Lower leg skin (tissue), 4 donors: ENCODE results near the gene JARID2. TPM values are rescaled to one million over a fixed set of nuclear protein-coding genes. Genes with fewer than 3 reads are reported as not detected.
"Not testable (repeated sequence)": the region's sequence is repeated elsewhere in the genome, so short reads cannot be mapped to it uniquely, and the experiment has no call there.

Source experiments
- DNase-seq, 2 donors: peaks; one replicate each; pipeline ENCODE4 v3.0.0-alpha.2; 2019; ENCODE audit warnings: low spot score in 2 of 2
- H3K4me3 ChIP-seq: fragments of 200-600 bp; sonication (generic); 2 replicates; pipeline ENCODE4 v1.5.1; 2017; ENCODE audit warnings: mild to moderate bottlenecking, low read depth; ENCODE audit not compliant: poor library complexity, severe bottlenecking
- CTCF ChIP-seq, 3 donors: fragments of 450-650 bp; IDR thresholded peaks; one replicate each; pipeline ENCODE4 v1.5.1; 2016; ENCODE audit warnings: antibody characterized with exemption in 3 of 3, mild to moderate bottlenecking in 3 of 3, moderate library complexity in 2 of 3
- POLR2A ChIP-seq, 2 donors: fragments of 450-650 bp; IDR thresholded peaks; one replicate each; pipeline ENCODE4 v1.6.1; 2016 to 2017; ENCODE audit warnings: antibody characterized with exemption in 2 of 2, mild to moderate bottlenecking in 1 of 2, moderate library complexity in 1 of 2
- WGBS, 2 donors: methylation state at CpG; one replicate each; pipeline ENCODE4 v1.1.5; 2018; 5-methylcytosine and 5-hydroxymethylcytosine counted together
- intact Hi-C: fragments of 100-400 bp; cut with DNase I; formaldehyde crosslinking; loops from one replicate; pipeline ENCODE4 v1.15.0; 2023; ENCODE audit warnings: low total_unique reads
- total RNA-seq, 4 donors: library from RNA; depleted of rRNA; stranded (reverse); fragments of >200 nt; gene quantifications; one replicate each; pipeline ENCODE4 v1.1.0, GENCODE V29; 2016

The JARID2 gene
- total RNA-seq, 4 donors from 2014 or later: 17.9 to 24.2 (median 21.6) TPM

DNA sequence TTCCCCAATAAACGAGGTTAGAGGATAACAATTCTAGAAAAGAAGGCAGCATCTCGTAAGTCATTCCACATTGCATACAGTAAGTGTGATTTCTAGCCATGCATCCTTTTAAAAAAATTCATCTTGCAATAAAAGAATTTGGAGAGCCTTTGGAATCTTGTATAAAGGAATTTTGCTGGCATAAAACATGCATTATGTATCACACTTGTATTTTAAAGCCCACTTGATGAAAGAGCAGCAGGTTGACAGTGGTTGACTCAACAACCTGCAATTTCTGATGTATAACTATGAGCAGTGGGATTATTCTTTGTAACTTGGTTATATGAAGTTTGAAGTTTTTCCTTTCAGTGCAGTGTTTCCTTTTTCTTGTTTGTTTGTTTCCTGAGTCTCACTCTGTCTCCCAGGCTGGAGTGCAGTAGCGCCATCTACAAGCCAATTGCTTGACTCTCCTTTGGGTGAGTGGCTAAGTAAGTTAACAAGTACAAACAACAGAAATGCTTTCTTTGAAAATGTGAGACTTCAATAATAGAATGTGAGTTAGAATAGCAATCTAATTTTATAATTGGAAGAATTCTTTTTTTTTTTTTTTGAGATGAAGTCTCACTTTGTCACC lies 39.9 kb downstream of the JARID2 start:
- H3K4me3 ChIP-seq: no peak overlapping the region
- no peak for DNase-seq
- intact Hi-C loops: no loop called here
- TF ChIP-seq POLR2A (IDR thresholded peaks at IDR 0.05): no peak
- TF ChIP-seq CTCF (IDR thresholded peaks at IDR 0.05): no peak
- 90 to 91% methylated on average over 3 of the region's 3 CpGs for WGBS, 2 donors

- DNase-seq: no peak
- intact Hi-C loops: no loop called here
- no peak overlapping the region for H3K4me3 ChIP-seq
- TF ChIP-seq CTCF (IDR thresholded peaks at IDR 0.05): no peak
- TF ChIP-seq POLR2A (IDR thresholded peaks at IDR 0.05): no peak
- 83 to 87% methylated on average over 6 of the region's 6 CpGs for WGBS, 2 donors
Measured at GRCh38 chr6:15287670-15288375, 42.0 kb downstream of the JARID2 start.

GRCh38 chr6:15288856-15289255 lies 43.0 kb downstream of the JARID2 start:
- no peak overlapping the region for H3K4me3 ChIP-seq
- DNase-seq: no peak
- WGBS, 2 donors: 89 to 92% methylated on average over 8 of the region's 8 CpGs
- intact Hi-C loops: no loop called here
- TF ChIP-seq CTCF (IDR thresholded peaks at IDR 0.05) (no peak), POLR2A (IDR thresholded peaks at IDR 0.05) (no peak)

GRCh38 chr6:15289456-15289855 lies 43.6 kb downstream of the JARID2 start:
- H3K4me3 ChIP-seq, DNase-seq, intact Hi-C loops: not testable (repeated sequence)
- 89 to 92% methylated on average over 7 of the region's 7 CpGs for WGBS, 2 donors

DNA sequence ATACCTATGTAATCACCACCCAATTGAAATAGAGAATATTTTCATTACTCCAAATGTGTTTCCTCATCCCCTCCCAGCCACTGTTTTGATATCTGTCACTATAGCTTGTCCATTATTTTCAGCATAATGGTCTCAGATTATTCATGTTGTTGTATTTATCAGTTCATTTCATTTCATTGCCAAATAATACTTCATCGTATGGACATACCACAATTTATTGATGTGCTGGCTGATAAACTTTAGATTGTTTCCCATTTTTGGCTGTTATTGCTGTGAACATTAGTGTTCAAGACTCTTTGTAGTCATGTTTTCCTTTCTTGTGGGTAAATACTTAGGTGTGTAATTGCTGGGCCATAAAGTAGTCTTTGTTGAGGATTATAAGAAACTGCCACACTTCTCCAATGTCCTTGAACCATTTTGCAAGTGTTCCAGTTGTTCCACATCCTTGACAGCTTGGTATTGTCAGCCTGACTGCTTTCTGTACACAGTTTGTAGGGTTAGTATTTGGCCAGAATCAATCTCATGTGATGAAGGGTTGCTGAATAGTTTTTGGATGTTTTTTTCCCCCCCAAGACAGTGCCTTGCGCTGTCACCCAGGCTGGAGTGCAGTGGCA lies 44.3 kb downstream of the JARID2 start:
- no peak for DNase-seq
- TF ChIP-seq CTCF (IDR thresholded peaks at IDR 0.05) (no peak), POLR2A (IDR thresholded peaks at IDR 0.05) (no peak)
- WGBS, 2 donors: 88 to 91% methylated on average over 2 of the region's 2 CpGs
- intact Hi-C loops: no loop called here
- no peak overlapping the region for H3K4me3 ChIP-seq

- DNase-seq: no peak
- intact Hi-C loops: no loop called here
- no peak overlapping the region for H3K4me3 ChIP-seq
- no peak for TF ChIP-seq POLR2A (IDR thresholded peaks at IDR 0.05)
- TF ChIP-seq CTCF (IDR thresholded peaks at IDR 0.05): no peak
- 86 to 87% methylated on average over 13 of the region's 13 CpGs for WGBS, 2 donors
Measured at GRCh38 chr6:15290962-15291704, 45.3 kb downstream of the JARID2 start.
